ENCODE data around the gene KLHL12.
A peak's percentile ranks its signal among the peaks of the same experiment; 100 is the strongest.

The KLHL12 gene

GRCh38 chr1:202880961-202881460 is 46.0 kb downstream of the KLHL12 start:
- DNase-seq (ENCODE audit: low read depth) = no peak

DNA sequence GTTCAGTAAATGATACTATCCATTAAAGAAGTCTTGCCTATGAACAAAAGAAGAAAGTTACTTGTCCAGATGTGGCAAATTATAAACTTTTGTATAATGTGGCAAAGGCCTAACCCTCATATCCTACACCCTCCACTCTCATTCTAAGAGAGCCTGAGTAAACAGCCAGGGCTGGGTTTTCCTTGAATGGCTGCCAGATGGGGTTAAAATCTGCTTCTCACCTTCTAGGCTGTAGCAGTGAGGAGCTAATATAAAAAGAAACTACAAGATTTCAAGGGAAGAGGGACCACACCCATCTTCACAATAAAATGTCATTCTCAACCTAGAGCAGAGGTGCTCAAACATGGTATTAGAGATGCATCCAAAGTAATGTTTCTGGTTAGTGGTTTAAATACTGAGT is 47.0 kb downstream of the KLHL12 start:
- no peak for DNase-seq (ENCODE audit: low read depth)

- no peak for DNase-seq (ENCODE audit: low read depth)
These were observed 47.9 kb downstream of the KLHL12 start for GRCh38 chr1:202879128-202879527.

- no peak for DNase-seq (ENCODE audit: low read depth)
These were observed 54.0 kb downstream of the KLHL12 start for GRCh38 chr1:202873026-202873425.

- DNase-seq (ENCODE audit: low read depth) = no peak
These were observed 55.7 kb downstream of the KLHL12 start for GRCh38 chr1:202871367-202871766.

- DNase-seq (ENCODE audit: low read depth) = no peak
These were observed 64.1 kb downstream of the KLHL12 start for GRCh38 chr1:202862679-202863560.

DNA sequence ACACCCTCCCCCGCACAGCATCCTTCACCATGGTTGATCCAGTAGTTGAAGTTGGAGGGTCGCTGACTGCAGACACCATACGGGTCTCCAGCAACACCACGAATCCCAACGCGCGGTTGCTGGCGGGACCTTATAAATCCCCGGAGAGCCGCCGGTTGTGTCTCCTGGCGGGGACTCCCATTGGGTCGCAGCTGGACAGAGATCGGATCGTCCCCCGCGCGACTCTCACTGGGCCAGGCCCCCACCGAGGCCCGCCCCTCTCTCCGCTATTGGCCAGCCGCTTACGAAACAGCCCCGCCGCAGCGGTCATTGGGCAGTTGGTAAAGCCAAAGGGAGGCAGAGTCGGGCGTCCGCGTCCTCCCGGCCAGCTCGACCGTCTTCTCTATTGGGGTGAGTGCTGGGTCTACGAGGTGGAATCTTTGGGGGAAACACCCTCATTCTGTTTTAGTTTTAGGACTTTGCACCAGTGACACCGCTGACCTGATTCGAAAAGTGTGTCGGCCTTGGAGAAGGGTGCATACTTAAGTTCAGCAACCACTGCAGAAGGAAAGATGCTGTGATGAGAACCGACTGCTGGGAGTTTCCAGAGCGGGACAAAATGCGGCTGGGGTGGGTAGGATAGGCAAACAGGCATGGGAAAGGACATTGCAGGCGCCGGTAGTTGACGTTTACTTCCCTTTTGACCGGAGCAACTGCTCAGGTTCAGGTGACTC is 65.5 kb downstream of the KLHL12 start:
- DNase-seq (ENCODE audit: low read depth) = peak; percentile 92

DNA sequence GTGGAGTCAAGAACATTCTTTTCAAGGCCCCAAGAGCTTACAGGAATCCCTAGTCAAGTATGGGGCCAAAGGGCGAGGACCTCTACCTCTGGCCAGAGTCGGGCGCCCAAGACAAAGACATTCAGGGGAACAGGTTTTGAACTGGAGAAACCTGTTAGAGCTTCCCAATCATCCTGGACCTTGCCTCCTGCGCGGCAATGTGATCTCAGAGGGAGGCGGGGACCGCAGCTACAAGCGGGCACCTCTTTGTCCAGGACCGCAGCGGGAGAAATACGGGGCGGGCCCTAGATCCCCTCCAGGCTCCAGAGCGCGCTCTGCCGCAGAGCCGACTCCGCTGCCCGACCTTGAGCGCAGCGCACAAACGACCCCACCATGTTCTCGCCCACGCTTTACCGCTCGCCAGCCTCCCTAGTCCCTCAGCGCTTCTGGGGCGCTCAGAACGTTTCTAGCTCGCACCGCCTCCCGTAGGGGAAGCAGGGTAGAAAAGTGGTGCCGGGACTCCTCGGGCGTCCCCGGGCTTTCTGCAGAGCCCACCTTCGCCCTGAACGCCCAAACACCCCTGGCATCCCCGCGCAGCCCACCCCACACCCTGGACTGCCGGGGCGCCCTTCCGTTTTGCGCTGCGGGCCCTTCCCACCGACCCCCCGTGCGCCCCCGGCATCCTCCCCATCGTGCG is 66.2 kb downstream of the KLHL12 start:
- peak; percentile 67 for DNase-seq (ENCODE audit: low read depth)

- no peak for DNase-seq (ENCODE audit: low read depth)
These were observed 68.1 kb downstream of the KLHL12 start for GRCh38 chr1:202858789-202859414.

GRCh38 chr1:202858331-202858730 is 68.7 kb downstream of the KLHL12 start:
- DNase-seq (ENCODE audit: low read depth) = no peak

- no peak for DNase-seq (ENCODE audit: low read depth)
These were observed 69.9 kb downstream of the KLHL12 start for GRCh38 chr1:202857136-202857610.

DNA sequence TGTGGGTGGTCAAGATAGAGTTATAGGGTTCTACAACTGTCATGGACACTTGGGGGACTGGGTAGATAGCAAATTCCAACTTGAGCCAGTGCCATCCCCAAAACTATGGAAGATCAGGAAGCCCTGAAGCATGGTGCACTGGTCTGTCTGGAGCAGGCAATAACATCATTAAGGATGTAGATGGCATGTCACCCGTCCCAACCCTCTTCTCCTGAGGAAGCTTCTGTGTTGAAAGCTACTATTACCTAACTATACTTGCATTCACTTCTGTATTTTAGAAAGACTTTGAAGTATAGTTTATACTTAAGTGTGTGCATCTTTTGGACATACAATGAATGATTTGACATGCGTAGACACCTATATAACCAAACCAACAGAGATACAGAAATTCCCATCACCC is 71.0 kb downstream of the KLHL12 start:
- no peak for DNase-seq (ENCODE audit: low read depth)

DNA sequence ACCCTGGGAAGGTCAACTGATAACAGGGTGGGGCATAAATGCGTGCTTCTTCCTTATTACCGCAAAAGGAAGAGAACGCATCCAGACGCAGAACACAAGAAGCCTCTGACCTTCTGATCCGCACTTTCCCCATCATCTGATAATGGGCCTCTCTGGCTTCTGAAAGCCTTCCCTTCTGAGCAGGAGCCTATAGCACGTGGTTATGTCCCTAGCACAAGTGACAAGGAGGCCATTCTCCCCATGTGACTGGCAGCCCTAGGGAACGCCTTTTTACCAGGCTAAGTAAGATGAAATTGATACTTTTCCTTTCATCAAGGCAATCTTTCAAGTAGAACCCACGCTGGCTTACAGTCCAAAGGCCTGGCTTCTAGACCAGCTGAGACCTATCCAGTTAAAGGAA is 72.2 kb downstream of the KLHL12 start:
- DNase-seq (ENCODE audit: low read depth) = no peak

DNA sequence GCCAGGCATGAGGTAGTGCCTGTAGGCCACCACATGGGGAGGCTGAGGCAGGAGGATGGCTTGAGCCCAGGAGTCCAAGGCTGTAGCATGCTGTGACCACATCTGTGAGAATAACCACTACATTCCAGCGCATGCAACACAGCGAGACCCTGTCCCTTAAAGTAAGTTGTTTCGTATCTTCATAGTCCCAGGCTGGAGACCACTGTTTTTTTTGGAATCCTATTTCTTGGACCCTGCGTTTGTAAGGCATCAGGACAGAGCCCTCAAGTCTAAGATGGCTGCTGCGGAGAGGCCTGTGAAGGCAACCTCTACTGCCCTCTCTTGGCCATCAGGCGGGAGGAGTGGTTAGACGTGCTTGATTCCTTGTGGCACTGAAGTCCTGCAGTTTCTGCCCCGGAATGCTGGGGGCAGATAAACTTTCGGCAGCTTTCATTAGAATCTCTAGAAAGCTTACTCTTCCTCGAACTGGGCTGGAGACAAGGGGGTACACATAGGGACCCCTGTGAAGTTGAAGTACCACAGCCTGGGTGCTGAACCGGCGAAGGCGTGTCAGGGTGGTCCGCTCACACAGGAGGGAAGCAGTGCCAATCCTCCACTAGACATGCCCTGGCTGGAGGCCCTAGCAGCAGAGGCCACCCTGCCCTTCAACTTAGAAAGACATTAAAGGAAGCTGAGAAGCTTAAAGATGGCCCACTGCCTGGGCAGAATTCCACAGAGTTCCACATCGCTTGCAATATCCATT is 74.7 kb downstream of the KLHL12 start:
- DNase-seq (ENCODE audit: low read depth) = peak; percentile 76

- DNase-seq (ENCODE audit: low read depth) = no peak
These were observed 76.3 kb downstream of the KLHL12 start for GRCh38 chr1:202850593-202851362.

- no peak for DNase-seq (ENCODE audit: low read depth)
These were observed 78.9 kb downstream of the KLHL12 start for GRCh38 chr1:202848191-202848542.

- DNase-seq (ENCODE audit: low read depth) = no peak
These were observed 82.1 kb downstream of the KLHL12 start for GRCh38 chr1:202844935-202845334.

- no peak for DNase-seq (ENCODE audit: low read depth)
These were observed 82.8 kb downstream of the KLHL12 start for GRCh38 chr1:202844259-202844658.

DNA sequence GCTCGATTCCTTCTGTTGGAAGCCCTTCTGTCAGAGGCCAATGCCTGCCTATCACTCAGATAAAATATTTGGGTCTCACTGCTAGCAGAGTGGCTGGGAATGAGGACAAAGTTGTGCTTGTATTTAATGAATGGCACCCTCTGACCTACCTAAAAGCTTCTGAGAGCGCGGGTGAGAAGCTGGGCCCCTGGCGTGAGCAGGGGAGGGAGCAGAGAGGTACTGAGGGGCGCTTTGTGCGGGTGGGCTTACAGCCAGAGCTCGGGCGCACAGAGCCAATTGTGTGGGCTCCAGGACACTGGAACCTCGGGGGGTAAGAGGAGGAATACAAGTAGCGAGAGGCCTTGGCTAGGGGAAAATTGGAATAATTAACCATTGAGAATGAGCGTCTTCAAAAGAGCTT is 84.0 kb downstream of the KLHL12 start:
- DNase-seq (ENCODE audit: low read depth) = no peak
